SK-N-SH (cell line): ENCODE results near the gene PCDHB11. TPM values are rescaled to one million over a fixed set of nuclear protein-coding genes. Genes with fewer than 3 reads are reported as not detected.

Experiments
- CTCF ChIA-PET: fragments of 300-600, 350-600 bp; formaldehyde crosslinking; extraction: SDS; loops from one replicate; lab custom pipeline; 2021; lab: Yijun Ruan, JAX
- POLR2A ChIA-PET: fragments of 350-600 bp; sonication (Branson Sonifier 250); formaldehyde crosslinking; extraction: SDS; loops from one replicate; lab custom pipeline; 2020; ENCODE audit warnings: antibody characterized with exemption, inconsistent platforms; lab: Yijun Ruan, JAX
- DNase-seq: peaks from one replicate; pipeline ENCODE4 v3.0.0; 2012
- H2AFZ ChIP-seq: fragments of 200-600 bp; sonication (generic); 2 replicates; pipeline ENCODE4 v1.8.1; 2016; ENCODE audit warnings: antibody characterized with exemption, mild to moderate bottlenecking, low read depth
- H3F3A ChIP-seq: fragments of 200-600 bp; sonication (generic); replicated peaks from 2 replicates; pipeline ENCODE3; 2016; ENCODE audit warnings: antibody characterized with exemption, mild to moderate bottlenecking; ENCODE audit not compliant: insufficient read depth
- H3K27ac ChIP-seq, 2 experiments: fragments of 200-500 bp in 1 of 2; fragments of 200-600 bp in 1 of 2; sonication (Bioruptor generic) in 1 of 2; sonication (generic), shearing (Covaris generic) in 1 of 2; 2 replicates each; pipeline versions ENCODE4 v1.5.1 to v1.6.1; 2014 to 2016; ENCODE audit warnings: low read depth in 2 of 2, inconsistent platforms in 1 of 2, low read length in 1 of 2, mild to moderate bottlenecking in 1 of 2, mixed read lengths in 1 of 2
- H3K27me3 ChIP-seq: fragments of 200-600 bp; sonication (generic), shearing (Covaris generic); 2 replicates; pipeline ENCODE4 v1.6.1; 2016; ENCODE audit warnings: mixed run types; ENCODE audit not compliant: insufficient read depth
- H3K36me3 ChIP-seq, 2 experiments: fragments of 200-500 bp in 1 of 2; fragments of 200-600 bp in 1 of 2; sonication (Bioruptor generic) in 1 of 2; sonication (generic) in 1 of 2; replicated peaks in 1 of 2; 2 replicates each; pipeline versions ENCODE3 to v1.5.1; 2014 to 2016; ENCODE audit warnings: low read length in 1 of 2, mild to moderate bottlenecking in 1 of 2; ENCODE audit not compliant: insufficient read depth in 2 of 2, control insufficient read depth in 1 of 2
- H3K4me1 ChIP-seq, 2 experiments: fragments of 200-500 bp in 1 of 2; fragments of 200-600 bp in 1 of 2; sonication (Bioruptor generic) in 1 of 2; sonication (generic), shearing (Covaris generic) in 1 of 2; 2 replicates each; pipeline versions ENCODE4 v1.5.1 to v1.6.1; 2014 to 2016; ENCODE audit warnings: low read depth in 1 of 2, low read length in 1 of 2, mixed run types in 1 of 2; ENCODE audit not compliant: insufficient read depth in 2 of 2, control insufficient read depth in 1 of 2
- H3K4me2 ChIP-seq: fragments of 200-600 bp; sonication (generic), shearing (Covaris generic); 2 replicates; pipeline ENCODE4 v1.6.1; 2017; ENCODE audit warnings: mixed run types
- H3K4me3 ChIP-seq, 2 experiments: fragments of 200-500 bp in 1 of 2; fragments of 200-600 bp in 1 of 2; sonication (Bioruptor generic) in 1 of 2; sonication (generic), shearing (Covaris generic) in 1 of 2; 2 replicates each; pipeline versions ENCODE4 v1.5.1 to v1.8.1; 2014 to 2016; ENCODE audit warnings: low read depth in 2 of 2, inconsistent platforms in 1 of 2, low read length in 1 of 2, mild to moderate bottlenecking in 1 of 2, mixed read lengths in 1 of 2, moderate library complexity in 1 of 2
- H3K79me2 ChIP-seq: fragments of 200-600 bp; sonication (generic); 2 replicates; pipeline ENCODE4 v1.8.1; 2017; ENCODE audit warnings: mild to moderate bottlenecking; ENCODE audit not compliant: insufficient read depth
- H3K9ac ChIP-seq: fragments of 200-600 bp; sonication (generic); 2 replicates; pipeline ENCODE4 v1.6.1; 2017; ENCODE audit warnings: mixed run types
- H3K9me2 ChIP-seq: fragments of 200-600 bp; sonication (generic); 2 replicates; pipeline ENCODE4 v1.6.1; 2017; ENCODE audit warnings: mixed run types
- H3K9me3 ChIP-seq: fragments of 200-600 bp; sonication (generic); 2 replicates; pipeline ENCODE4 v1.6.1; 2017; ENCODE audit warnings: mixed run types, mild to moderate bottlenecking, moderate library complexity
- H4K20me1 ChIP-seq: fragments of 200-600 bp; sonication (generic); 2 replicates; pipeline ENCODE4 v1.6.1; 2017; ENCODE audit warnings: mild to moderate bottlenecking, mixed run types; ENCODE audit not compliant: insufficient read depth
- ELF1 ChIP-seq: IDR thresholded peaks from 2 replicates; pipeline ENCODE4 v1.4.0; 2012
- EP300 ChIP-seq, 2 experiments: IDR thresholded peaks; 2 replicates each; pipeline versions ENCODE4 v1.4.0 to v1.6.1; 2012; ENCODE audit warnings: borderline replicate concordance in 1 of 2, low read depth in 1 of 2, low read length in 1 of 2
- EZH2phosphoT487 ChIP-seq: fragments of 200-600 bp; sonication (generic); IDR thresholded peaks from 2 replicates; pipeline ENCODE4 v1.6.1; 2017; ENCODE audit warnings: low read depth, mixed run types, mild to moderate bottlenecking, antibody characterized with exemption, moderate library complexity, borderline replicate concordance
- FOSL2 ChIP-seq: IDR thresholded peaks from 2 replicates; pipeline ENCODE4 v1.4.0; 2012; ENCODE audit warnings: low read depth, mild to moderate bottlenecking, moderate library complexity, borderline replicate concordance
- FOXJ3 ChIP-seq: sonication (generic); formaldehyde crosslinking; IDR thresholded peaks from 2 replicates; pipeline ENCODE4 v1.5.1; 2020; ENCODE audit warnings: mild to moderate bottlenecking, missing genetic modification reagents
- FOXM1 ChIP-seq: IDR thresholded peaks from 2 replicates; pipeline ENCODE4 v1.4.0; 2012; ENCODE audit warnings: low read depth, mild to moderate bottlenecking
- GABPA ChIP-seq: IDR thresholded peaks from 2 replicates; pipeline ENCODE4 v1.4.0; 2012; ENCODE audit warnings: low read depth, mild to moderate bottlenecking
- GATA2 ChIP-seq: sonication (generic); formaldehyde crosslinking; IDR thresholded peaks from 2 replicates; pipeline ENCODE4 v1.5.0; 2020; ENCODE audit warnings: mild to moderate bottlenecking, missing genetic modification reagents
- MEF2A ChIP-seq: IDR thresholded peaks from 2 replicates; pipeline ENCODE4 v1.4.0; 2012; ENCODE audit warnings: low read depth, borderline replicate concordance
- MXI1 ChIP-seq: IDR thresholded peaks from 2 replicates; pipeline ENCODE4 v1.6.1; 2012; ENCODE audit warnings: mild to moderate bottlenecking, low read depth, low read length, improper control_type of control experiment
- NFIC ChIP-seq: IDR thresholded peaks from 2 replicates; pipeline ENCODE4 v1.4.0; 2012; ENCODE audit warnings: borderline replicate concordance
- NRF1 ChIP-seq: IDR thresholded peaks from 2 replicates; pipeline ENCODE4 v1.6.1; 2012; ENCODE audit warnings: low read depth, mild to moderate bottlenecking, low read length
- POLR2AphosphoS5 ChIP-seq: IDR thresholded peaks from 2 replicates; pipeline ENCODE4 v1.6.1; 2012; ENCODE audit warnings: low read depth, low read length
- RAD21 ChIP-seq: IDR thresholded peaks from 2 replicates; pipeline ENCODE4 v1.6.1; 2012; ENCODE audit warnings: mild to moderate bottlenecking, low read length
- RCOR1 ChIP-seq: fragments of 150-350 bp; IDR thresholded peaks from 2 replicates; pipeline ENCODE4 v1.6.1; 2017; ENCODE audit warnings: antibody characterized with exemption, low read length
- RXRA ChIP-seq: IDR thresholded peaks from 2 replicates; pipeline ENCODE4 v1.4.0; 2012; ENCODE audit warnings: low read depth, mild to moderate bottlenecking, borderline replicate concordance
- TEAD4 ChIP-seq: IDR thresholded peaks from 2 replicates; pipeline ENCODE4 v1.4.0; 2012; ENCODE audit warnings: mild to moderate bottlenecking, borderline replicate concordance; ENCODE audit not compliant: insufficient read depth
- YY1 ChIP-seq: IDR thresholded peaks from 2 replicates; pipeline ENCODE4 v1.4.0; 2012; ENCODE audit warnings: low read depth, mild to moderate bottlenecking
- WGBS: methylation state at CpG from one replicate; pipeline ENCODE4 v1.1.6; 2017; ENCODE audit warnings: low lambda C conversion rate; 5-methylcytosine and 5-hydroxymethylcytosine counted together
- polyA plus RNA-seq, 3 experiments: library from polyadenylated mRNA; depleted of rRNA; stranded (reverse); fragments of >200 nt; gene quantifications; 2 replicates each; pipeline ENCODE4 v1.2.3, GENCODE V29; 2012
- TF ChIP-seq, protein P1 (sequence below): IDR thresholded peaks from 2 replicates; pipeline ENCODE4 v1.6.1; 2012; ENCODE audit warnings: mild to moderate bottlenecking, low read depth, low read length, moderate library complexity
- TF ChIP-seq, protein P2 (sequence below): IDR thresholded peaks from 2 replicates; pipeline ENCODE4; 2012
- TF ChIP-seq, protein P3 (sequence below): fragments of 150-350 bp; IDR thresholded peaks from 2 replicates; pipeline ENCODE4 v1.6.1; 2016; ENCODE audit warnings: mild to moderate bottlenecking, low read depth, low read length

Gene PCDHB11
- polyA plus RNA-seq, 1 of the 3 experiments (the other 2 are of a cell fraction), result 0.61 TPM

DNA sequence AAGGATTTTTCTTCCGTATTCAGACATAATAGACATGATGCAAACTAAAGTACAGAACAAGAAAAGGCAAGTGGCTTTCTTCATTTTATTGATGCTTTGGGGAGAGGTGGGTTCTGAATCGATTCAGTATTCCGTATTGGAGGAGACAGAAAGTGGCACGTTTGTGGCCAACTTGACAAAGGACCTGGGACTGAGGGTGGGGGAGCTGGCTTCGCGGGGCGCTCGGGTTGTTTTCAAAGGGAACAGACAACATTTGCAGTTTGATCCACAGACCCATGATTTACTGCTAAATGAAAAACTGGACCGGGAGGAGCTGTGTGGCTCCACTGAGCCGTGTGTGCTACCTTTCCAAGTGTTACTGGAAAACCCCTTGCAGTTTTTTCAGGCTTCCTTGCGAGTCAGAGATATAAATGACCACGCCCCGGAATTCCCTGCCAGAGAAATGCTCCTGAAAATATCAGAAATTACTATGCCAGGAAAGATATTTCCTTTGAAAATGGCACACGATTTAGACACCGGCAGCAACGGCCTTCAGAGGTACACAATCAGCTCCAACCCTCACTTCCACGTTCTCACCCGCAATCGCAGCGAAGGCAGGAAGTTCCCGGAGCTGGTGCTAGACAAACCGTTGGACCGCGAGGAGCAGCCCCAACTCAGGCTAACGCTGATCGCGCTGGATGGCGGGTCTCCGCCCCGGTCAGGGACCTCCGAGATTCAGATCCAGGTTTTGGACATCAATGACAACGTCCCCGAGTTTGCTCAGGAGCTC, 49.0 kb upstream of the PCDHB11 start:
- Histone ChIP-seq H3K4me3 (peak overlapping the region; percentile 54 to 65), H3K9me3 (peaks cover 4% of the 10 kb centered on the region; the same call in 1 of the 2 replicates), H4K20me1 (no peaks in the 10 kb centered on the region), H3F3A (no peaks in the 10 kb centered on the region), H3K36me3 (no peaks in the 10 kb centered on the region), H3K4me2 (peak overlapping the region; percentile 72), H3K27me3 (no peaks in the 10 kb centered on the region), H3K27ac (peak overlapping the region in 1 of 2 experiments; percentile 53; a peak in 1 of 4 replicates), H3K9ac (peak overlapping the region; percentile 32; the same call in 1 of the 2 replicates), H3K9me2 (no peaks in the 10 kb centered on the region), H2AFZ (peak overlapping the region; percentile 93), H3K79me2 (no peaks in the 10 kb centered on the region), H3K4me1 (no peaks in the 10 kb centered on the region)
- TF ChIP-seq TEAD4 (no peak), RXRA (no peak), FOSL2 (no peak), RCOR1 (no peak), ELF1 (no peak), RAD21 (no peak), POLR2AphosphoS5 (no peak), FOXJ3 (no peak), FOXM1 (no peak)
- TF ChIP-seq, protein P1, sequence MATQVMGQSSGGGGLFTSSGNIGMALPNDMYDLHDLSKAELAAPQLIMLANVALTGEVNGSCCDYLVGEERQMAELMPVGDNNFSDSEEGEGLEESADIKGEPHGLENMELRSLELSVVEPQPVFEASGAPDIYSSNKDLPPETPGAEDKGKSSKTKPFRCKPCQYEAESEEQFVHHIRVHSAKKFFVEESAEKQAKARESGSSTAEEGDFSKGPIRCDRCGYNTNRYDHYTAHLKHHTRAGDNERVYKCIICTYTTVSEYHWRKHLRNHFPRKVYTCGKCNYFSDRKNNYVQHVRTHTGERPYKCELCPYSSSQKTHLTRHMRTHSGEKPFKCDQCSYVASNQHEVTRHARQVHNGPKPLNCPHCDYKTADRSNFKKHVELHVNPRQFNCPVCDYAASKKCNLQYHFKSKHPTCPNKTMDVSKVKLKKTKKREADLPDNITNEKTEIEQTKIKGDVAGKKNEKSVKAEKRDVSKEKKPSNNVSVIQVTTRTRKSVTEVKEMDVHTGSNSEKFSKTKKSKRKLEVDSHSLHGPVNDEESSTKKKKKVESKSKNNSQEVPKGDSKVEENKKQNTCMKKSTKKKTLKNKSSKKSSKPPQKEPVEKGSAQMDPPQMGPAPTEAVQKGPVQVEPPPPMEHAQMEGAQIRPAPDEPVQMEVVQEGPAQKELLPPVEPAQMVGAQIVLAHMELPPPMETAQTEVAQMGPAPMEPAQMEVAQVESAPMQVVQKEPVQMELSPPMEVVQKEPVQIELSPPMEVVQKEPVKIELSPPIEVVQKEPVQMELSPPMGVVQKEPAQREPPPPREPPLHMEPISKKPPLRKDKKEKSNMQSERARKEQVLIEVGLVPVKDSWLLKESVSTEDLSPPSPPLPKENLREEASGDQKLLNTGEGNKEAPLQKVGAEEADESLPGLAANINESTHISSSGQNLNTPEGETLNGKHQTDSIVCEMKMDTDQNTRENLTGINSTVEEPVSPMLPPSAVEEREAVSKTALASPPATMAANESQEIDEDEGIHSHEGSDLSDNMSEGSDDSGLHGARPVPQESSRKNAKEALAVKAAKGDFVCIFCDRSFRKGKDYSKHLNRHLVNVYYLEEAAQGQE, result no peak
- CTCF ChIA-PET, result interaction anchor here (0.6 to 2.0 kb wide), 30 partner anchors 9 to 415 kb away, joined by 3 to 15 read pairs (median 4); partner anchors contain the start of genes PCDHA1, PCDHA4, PCDHA8 and PCDHB14
- 32% methylated on average over 24 of the region's 33 CpGs for WGBS
- POLR2A ChIA-PET, result interaction anchor here (0.9 to 1.2 kb wide), 2 partner anchors 28 to 411 kb away, joined by 3 to 5 read pairs; partner anchors contain the start of gene PCDHB4
- DNase-seq, result peak; percentile 51

DNA sequence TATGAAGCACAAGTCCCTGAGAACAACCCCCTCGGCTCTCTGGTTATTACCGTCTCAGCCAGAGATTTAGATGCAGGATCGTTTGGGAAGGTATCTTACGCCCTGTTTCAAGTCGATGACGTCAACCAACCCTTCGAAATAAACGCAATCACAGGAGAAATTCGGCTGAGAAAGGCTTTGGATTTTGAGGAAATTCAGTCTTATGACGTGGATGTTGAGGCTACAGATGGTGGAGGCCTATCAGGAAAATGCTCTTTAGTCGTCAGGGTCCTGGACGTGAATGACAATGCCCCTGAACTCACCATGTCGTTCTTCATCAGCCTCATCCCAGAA, 48.5 kb upstream of the PCDHB11 start:
- no peak overlapping the region for H3K9ac ChIP-seq
- no peaks in the 10 kb centered on the region for H3K36me3 ChIP-seq
- H3K9me3 ChIP-seq, result peaks cover 4% of the 10 kb centered on the region; the same call in 1 of the 2 replicates
- peak overlapping the region; percentile 72; the same call in 1 of the 2 replicates for H3K4me2 ChIP-seq
- 58% methylated on average over 13 of the region's 13 CpGs for WGBS
- POLR2A ChIA-PET, result no interaction called here
- H4K20me1 ChIP-seq, result no peaks in the 10 kb centered on the region
- CTCF ChIA-PET, result interaction anchor here (0.9 to 2.0 kb wide), 15 partner anchors 8 to 413 kb away, joined by 3 to 15 read pairs (median 7); partner anchors contain the start of genes PCDHA8, PCDHB14, PCDHB16 and PCDHB4
- no peak for DNase-seq
- H3K4me3 ChIP-seq, result peak overlapping the region; percentile 54 to 65; a peak in 3 of 4 replicates
- H3F3A ChIP-seq, result no peaks in the 10 kb centered on the region
- H2AFZ ChIP-seq, result no peak overlapping the region
- H3K4me1 ChIP-seq, result no peaks in the 10 kb centered on the region
- no peak overlapping the region for H3K27ac ChIP-seq
- no peaks in the 10 kb centered on the region for H3K9me2 ChIP-seq
- H3K79me2 ChIP-seq, result no peaks in the 10 kb centered on the region
- no peaks in the 10 kb centered on the region for H3K27me3 ChIP-seq
- TF ChIP-seq YY1 (no peak), EP300 (IDR thresholded peaks at IDR 0.05; ENCODE audit: borderline replicate concordance in 1 of 2, low read depth in 1 of 2, low read length in 1 of 2) (no peak), MXI1 (no peak), NRF1 (no peak), GABPA (no peak), EZH2phosphoT487 (no peak), FOSL2 (no peak), MEF2A (no peak), GATA2 (CRISPR knock-in tag) (no peak), NFIC (no peak)
- TF ChIP-seq, protein P2, sequence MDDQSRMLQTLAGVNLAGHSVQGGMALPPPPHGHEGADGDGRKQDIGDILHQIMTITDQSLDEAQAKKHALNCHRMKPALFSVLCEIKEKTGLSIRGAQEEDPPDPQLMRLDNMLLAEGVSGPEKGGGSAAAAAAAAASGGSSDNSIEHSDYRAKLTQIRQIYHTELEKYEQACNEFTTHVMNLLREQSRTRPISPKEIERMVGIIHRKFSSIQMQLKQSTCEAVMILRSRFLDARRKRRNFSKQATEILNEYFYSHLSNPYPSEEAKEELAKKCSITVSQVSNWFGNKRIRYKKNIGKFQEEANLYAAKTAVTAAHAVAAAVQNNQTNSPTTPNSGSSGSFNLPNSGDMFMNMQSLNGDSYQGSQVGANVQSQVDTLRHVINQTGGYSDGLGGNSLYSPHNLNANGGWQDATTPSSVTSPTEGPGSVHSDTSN, result no peak
- TF ChIP-seq, protein P3, sequence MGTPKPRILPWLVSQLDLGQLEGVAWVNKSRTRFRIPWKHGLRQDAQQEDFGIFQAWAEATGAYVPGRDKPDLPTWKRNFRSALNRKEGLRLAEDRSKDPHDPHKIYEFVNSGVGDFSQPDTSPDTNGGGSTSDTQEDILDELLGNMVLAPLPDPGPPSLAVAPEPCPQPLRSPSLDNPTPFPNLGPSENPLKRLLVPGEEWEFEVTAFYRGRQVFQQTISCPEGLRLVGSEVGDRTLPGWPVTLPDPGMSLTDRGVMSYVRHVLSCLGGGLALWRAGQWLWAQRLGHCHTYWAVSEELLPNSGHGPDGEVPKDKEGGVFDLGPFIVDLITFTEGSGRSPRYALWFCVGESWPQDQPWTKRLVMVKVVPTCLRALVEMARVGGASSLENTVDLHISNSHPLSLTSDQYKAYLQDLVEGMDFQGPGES, result no peak
